HPDE6-E6E7 (cell line): Measurements from ENCODE around the gene ENAH.
"Not testable (repeated sequence)": the region's sequence is repeated elsewhere in the genome, so short reads cannot be mapped to it uniquely, and the experiment has no call there.

Experiments used
- DNase-seq: peaks from one replicate; pipeline ENCODE4 v3.0.0; 2011; ENCODE audit warnings: missing footprints; ENCODE audit errors: extremely low spot score

Gene ENAH

DNA sequence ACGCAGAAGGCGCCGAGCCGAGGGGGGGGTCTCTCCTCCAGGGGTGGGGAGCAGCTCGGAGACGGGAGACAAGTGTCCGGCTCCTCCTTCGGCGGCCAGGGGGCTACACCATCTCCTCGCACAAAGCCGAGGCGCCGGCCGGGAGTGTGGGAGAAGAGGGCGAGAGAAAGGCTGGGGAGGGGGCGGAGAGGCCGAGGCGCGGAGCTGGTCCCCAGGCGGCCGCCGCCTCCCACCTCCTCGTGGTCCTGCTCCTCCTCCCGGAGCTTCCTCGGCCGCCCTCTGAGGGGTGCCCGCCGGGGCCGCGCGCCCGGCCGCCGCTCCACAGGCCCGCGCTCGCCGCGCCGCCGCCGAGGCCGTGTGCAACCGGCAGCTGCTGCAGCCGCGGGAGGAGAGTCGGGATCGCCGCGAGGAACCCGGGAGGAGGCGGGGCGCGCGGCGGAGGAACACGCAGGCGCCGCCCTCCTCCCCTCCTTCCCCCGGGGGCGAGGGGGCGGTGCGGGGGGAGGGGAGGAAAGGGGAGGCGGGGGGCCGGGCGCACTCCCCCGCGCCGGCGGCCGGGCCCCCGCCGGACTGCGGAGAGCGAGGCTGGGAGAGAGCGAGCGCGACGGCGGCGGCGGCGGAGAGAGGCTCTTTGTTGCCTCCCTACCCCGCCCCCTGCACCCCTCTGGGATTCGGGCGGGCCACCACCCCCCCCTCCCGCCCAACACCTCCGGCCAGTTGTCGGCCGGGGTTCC, at the start of gene ENAH:
Gene ENAH (minus strand): TSS at position 395 of the 734 bp plus-strand sequence. CDS start 433 bp downstream, outside the sequence.
- DNase-seq = peak; percentile 64

DNA sequence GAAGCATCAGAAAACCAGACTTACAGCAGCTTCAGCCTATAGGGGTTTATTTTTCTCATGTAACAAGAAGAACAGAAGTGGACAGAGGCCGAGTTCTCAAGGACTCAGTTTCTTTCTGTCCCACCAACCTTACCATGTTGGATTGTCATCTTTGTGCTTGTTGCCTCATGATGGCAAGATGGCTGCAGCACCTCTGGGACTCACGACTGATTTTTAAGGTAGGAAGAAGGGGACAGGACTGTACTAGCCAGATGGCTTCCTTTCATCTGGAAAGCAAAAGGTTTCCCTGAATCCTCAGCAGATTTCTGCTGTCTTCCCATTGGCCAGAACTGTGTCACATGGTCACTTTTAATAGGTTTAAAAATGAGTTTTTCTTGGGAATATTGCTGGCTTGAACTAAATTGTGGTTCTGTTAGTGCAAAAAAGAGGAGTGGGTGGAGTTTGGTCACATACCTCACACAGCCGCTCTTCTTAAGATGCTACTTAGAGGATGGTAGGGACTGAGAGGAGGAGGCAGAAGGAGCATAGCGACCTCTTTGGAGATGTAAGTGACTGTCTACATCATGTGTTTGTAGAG, 48.1 kb upstream of the ENAH start:
- no peak for DNase-seq

DNA sequence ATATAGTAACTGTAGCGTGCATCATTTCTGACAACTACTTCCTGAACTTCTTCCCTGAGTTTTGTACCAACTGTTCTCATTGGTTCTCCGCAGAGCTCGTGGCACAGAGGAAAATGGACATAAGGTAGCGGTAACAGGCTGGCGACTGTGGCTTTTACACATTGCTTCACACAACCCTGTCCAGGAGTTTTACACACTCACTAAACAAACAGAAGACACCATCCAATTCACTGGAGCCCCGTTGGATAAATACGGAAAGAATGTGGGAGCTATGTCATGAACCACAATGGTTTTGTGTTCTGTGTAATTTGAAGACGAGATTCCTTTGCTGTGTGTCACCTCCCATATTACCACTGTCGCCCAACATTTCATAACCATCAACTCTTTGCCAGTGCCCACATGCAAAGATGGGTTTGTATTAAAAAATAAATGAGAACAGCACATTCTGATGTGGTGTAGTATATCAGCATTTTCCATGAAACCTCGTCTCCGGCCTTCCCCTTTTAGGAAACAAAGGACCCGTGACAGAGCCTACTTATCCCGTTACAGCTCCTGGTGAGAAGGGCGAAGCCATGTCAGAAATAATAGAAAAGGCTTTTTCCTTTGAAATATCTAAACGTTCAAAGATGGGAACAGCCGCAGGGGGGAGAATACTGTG, 47.4 kb upstream of the ENAH start:
- DNase-seq = peak; percentile 79

DNA sequence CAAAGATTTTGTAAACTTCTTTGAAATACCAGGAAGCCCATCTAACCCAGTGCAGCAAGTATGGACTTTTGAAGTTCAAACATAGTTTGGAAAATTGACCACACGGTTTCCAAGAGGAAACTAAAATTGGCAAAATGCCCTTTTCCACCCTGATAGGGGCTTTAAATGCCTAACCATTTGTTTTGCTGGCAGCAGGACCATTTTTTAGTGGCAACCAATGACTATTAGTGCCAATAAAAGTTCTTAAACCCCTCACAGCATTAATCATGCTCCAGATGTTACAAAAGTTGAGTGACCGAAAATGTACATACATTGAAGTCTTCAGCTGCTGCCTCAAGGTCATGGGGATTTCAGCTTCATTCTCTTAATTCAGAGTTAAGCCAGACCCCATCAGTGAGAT, 46.4 kb upstream of the ENAH start:
- no peak for DNase-seq

DNA sequence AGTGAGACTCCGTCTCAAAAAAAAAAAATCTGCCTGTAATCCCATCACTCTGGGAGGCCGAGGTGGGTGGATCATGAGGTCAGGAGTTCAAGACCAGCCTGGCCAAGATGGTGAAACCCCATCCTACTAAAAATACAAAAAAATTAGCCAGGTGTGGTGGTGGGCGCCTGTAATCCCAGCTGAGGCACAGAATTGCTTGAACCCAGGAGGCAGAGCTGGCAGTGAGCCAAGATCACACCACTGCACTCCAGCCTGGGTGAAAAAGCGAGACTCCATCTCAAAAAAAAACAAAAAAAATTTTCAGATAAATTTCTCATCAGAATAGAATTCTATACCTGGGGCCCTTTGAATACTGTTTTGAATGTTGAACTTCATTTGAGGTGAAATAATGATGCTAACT, 45.3 kb upstream of the ENAH start:
- DNase-seq = not testable (repeated sequence)

DNA sequence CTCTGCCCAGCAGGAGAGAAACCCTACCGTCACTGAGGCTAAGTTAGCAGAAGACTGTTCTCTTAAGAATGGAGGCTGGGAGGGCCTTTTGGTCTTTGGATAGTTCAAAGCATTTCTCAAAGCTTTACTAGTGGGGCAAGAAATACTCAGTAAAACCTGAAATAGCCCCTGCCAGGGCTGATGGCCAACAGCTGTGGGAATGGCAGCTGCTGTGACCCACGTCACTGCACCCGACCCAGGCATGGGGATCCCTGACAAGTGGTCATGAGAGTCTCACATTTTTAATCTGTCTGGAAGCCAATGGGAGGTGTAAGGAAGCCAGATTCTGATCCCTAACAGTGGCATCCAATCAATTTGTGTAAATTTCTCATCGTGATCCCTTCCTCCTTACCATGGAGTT, 44.5 kb upstream of the ENAH start:
- DNase-seq = no peak

DNA sequence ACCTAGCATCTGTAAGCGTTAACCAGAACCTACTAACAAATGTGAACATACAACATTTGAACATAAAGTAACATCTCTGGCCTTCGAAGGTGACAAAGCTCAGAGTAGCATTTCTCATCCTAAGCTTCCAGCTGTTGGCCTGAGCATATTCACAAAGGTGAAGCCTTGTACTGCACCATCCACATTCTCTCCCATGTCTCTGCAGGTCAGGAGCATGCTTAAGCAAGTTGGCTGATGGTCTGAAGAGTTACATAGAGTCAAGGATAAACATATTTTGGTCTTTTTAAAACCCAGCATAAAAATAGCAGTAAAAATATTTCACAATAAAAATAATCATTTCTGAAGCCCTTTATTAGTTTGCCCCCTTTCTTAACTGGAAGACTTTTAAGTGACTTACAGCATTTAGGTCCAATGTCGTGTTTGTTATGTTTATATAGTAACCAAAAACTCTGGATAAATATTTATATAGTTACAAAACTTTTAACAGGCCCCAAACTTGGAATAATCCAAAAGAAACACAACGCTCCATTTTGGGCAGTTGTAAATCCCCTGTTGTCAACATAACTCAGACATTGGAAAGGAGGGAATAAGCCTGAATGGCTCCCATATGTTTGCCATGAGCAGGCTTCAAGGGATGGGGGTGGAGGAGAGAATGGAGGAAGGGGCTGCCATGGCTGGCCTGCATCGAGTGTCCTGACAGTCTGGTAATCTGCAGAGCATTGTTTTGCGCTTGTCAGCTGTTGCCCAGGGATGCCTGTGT, 42.8 kb upstream of the ENAH start:
- no peak for DNase-seq

DNA sequence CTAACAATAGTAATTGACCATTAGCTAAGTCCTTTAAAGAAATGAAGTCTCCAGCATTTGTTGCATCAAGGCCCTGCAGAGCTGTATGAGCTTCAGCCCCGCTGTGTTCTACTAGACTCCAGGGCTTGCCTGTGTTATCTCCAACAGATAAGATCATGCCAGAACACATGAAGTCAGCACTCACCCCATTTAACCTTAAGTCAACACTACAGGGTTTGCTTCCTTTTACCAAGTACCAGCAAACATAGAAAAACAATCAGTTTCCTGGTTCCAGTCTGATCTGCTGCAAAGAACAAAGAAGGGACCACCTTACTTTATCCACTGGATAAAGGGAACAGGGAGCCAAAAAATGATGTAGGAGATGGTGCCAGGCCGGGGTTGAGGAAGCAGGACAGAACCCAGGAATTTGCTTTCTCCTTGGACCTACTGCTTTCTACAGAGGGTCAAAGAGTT, 41.3 kb upstream of the ENAH start:
- no peak for DNase-seq

DNA sequence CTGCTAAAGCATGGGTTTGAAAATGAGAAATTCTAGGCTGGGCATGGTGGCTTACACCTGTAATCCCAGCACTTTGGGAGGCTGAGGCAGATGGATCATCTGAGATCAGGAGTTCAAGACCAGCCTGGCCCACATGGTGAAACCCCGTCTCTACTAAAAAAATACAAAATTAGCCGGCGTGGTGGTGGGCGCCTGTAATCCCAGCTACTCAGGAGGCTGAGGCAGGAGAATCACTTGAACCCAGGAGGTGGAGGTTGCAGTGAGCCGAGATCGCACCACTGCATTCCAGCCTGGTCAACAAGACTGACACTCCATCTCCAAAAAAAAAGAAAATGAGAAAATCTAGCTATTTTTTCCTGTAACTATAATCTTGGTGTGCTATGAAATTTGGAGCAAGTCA, 40.8 kb upstream of the ENAH start:
- not testable (repeated sequence) for DNase-seq

DNA sequence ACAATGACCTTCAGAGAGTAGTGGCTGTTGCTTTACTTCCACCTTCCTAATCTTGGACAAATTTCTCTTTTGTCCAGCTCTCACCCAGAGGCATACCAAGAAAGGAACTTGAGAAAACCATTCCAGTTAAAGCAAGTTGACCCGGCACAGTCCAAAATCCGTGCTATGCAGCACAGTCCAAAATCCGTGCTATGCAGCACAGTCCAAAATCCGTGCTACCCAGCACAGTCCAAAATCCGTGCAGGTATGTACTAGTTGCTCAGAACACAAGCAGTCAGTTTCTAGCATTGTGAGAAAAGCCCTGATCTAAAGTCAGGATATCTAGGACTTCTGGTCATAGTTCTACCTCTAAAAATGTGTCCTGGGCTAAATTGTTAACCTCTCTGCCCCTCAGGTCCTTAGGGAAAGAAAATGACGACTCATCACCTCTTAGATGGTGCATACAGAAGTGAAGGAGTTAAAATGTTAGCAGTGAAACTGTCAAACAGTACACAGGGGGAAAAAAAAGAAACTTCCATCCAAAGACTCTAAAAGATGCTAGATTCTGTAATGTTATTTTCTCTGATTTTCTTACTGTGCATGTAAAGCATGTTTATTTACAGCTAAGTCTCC, 40.3 kb upstream of the ENAH start:
- no peak for DNase-seq

DNA sequence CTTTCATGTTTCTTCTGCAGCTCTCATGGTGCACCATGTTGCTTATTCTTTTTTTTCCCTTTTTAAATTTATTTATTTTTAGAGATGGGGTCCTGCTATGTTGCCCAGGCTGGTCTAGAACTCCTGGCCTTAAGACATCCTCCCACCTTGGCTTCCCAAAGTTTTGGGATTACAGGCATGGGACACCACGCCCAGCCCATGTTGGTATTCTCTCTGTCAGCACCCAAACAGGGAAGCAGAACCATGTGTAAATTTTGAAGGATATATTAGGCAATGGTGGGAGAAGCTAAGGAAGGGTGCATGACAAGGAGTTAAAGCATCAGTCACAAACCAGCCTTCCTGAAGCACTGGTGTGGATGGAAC, 39.6 kb upstream of the ENAH start:
- no peak for DNase-seq

DNA sequence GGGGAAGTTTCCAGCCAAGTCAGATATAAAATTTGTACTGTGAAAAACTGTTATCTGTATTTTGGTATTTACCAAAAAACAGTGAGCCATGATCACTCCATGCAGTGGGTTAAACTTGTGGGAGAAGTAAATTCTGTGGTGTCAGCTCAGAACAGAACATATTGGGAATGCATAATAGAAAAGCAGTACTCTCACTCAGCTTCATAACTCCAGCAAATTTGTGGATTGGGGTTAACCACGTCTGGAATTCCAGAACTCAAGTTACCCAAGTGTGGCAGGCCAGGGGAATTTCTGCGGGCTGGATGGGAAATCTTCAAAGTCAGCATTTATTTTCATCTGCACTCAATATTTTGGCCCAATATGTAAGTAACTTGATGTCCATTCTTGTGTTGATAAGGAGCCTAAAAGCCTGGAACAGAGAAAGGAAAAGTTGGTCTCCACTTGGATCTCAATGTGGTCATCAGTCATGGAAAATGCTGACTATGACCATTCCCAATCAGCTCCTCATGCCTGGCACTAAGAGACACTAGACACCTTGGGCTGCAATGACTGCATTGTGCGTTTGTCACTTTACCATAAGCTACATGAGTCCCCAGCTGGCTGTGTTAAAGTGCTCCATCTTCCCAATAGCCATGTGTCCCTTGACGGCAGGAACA, 39.1 kb upstream of the ENAH start:
- no peak for DNase-seq

DNA sequence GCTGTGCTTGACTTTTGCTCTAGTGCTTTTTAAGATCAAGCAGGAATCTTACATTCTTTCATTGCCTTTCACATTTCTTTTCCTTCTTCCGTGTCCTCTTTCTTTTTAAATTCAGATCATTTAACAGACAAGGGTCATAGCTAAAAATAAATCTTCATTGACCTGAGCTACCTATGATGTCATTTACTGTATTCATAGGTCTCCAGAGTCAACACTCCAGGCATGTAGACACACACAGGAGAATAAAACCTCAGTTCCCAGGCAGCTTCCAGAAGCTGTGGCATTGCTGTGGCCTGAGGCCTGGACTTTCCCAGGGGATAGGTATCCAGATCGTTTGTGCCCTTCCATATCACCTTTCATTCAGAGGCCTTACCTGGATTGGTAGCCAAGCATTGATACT, 38.5 kb upstream of the ENAH start:
- no peak for DNase-seq

DNA sequence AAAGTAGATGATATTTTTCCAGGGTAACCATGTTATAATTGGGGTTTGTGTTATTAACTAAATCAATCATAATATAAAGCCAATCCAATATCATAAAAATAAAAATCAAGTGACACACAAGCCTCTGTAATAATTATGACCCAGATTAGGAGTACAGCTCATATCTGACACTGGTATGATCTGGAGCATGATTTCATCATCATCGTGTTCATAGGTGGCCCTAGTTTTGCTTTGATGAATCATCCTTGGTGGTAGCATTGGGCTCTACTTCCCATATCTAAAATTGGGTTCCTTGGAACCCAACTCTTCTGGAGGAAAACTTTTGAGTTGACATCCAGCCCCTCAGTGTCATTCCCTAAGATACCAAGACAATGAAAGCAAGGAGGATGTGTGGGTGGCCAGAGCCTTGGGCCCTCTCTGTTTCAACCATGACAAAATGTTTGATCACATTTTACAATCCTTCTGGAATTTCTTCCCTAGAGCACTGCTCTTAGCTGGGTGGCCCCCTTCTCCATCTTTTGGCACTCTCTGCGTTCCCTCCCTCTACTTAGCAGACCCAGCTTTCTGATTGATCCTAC, 37.0 kb upstream of the ENAH start:
- peak; percentile 37 for DNase-seq

DNA sequence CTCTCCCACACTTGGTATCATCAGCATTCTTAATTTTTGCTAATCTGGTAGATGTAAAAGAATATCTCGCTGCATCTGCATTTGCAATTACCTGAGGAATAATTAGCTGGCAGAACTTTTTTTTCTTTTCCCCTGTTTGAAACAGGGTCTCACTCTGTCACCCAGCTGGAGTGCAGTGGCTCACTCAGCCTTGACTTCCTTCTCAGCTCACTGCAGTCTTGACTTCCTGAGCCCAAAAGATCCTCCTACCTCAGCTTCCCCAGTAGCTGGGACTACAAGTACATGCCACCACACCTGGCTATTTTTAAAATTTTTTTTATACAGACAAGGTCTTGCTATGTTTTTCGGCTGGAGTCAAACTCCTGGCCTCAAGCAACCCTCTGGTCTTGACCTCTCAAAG, 35.4 kb upstream of the ENAH start:
- DNase-seq = no peak

DNA sequence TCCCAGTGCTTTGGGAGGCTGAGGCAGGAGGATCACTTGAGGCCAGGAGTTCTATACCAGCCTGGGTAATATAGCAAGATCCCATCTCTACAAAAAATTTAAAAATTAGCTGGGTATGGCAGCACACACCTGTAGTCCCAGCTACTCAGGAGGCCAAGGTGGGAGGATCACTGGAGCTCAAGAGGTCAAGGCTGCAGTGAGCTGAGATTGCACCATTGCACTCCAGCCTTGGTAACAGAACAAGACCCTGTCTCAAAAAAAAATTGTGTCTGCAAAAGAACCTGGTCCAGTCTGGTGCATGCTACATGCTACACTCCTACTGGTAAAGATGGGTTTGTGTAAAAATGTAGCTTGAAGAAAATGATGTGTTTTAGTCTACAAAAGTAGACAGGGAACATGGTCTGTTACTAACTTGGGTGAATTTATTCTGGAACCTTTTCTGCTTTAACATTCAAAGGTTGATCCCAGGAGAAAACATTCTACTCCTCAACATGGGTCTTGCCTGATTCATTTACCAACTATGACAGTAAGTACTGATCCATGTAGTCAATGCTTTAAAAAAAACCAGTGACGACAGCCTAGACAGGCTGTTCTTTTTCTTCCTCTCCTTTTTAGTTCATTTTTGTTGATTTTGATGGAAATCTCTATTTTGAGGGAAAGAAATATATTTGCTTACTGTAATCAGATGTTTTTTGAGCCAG, 32.7 kb upstream of the ENAH start:
- DNase-seq = no peak

DNA sequence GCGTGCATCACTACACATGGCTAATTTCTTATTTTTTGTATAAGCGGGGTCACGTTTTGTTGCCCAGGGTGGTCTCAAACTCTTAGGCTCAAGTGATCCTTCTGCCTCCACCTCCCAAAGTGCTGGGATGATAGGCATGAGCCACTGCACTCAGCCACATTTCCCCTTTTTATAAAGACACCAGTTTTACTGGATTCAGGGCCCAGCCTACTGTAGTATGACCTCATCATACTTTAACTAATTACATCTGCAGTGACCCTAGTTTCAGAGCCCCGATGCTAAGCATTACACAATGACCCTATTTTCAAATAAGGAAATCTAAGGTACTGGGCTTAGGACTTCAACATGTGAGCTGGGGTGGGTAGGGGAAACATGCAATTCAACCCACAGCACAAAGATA, 31.8 kb upstream of the ENAH start:
- DNase-seq = no peak

DNA sequence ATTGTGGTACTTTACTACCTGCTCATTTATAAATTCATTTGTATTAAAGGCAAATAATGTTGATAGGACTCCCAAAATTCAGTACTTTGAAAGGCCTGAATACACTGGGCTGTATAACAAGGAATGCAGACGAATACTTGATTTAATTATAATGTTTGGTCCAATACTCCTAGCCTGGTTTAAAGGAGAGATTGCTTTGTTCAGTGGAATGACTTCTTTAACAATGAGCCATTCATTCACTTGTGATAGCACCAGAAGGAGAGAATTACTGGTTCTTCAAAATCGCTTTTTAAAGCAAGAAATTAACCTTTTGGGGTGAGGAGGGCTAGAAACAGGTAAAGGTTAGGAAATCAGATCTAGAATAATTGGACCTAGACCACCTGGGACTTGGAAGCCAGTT, 28.3 kb upstream of the ENAH start:
- DNase-seq = no peak

DNA sequence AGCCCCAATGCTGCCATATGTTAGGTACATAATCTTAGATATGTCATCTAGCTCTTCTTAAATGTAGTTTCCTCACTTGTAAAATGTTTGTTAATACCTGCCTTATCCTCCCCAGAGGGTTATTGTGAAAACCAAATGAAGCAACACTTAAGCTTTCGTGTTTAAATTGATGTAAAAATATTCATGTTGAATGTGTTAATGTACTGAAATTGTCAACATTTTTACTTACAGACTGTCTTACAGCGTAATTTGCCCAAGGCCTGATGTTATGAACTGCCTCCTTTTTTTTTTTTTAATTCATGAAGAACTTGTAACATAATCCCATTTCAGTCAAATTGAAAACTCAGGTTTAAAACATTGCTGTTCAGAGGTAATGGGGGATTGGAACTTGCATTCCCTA, 25.6 kb upstream of the ENAH start:
- DNase-seq = no peak

DNA sequence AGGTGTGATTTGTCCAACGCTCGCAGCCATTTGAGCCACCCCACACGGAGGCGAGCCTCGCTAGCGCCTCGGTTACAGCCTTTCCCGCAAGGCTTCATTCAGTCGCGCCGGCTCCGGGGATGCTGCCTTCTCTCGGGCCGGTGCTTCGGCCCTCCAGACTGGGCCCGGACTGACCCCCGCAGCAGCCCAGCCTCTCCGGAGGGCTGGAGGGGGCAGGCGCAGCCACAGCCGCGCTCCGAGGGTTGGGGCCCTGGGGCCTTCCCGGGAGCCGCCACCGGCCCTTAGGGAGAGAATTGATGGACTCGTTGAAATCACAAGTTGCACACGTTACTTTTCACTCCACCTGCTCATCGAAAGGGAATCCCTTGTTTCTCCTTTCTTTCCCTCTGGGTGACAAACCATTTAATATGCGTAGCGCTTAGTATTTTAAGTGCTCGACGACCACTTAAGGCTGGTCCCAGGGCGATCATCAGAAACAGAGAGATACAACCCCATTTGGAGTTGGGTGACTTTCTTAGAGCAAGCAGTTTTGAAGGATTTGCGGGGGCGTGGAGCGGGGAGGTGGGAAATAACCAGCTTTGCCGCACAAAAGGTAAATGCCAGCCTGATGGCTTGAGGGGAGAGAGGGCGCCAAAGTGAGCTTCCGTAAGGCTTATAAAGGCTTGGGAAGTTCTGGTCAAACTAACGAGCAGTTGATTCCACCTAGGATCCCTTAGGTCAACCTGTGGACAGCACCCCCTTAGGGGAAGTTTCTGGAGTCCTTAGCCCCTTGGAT, 24.6 kb upstream of the ENAH start:
- no peak for DNase-seq
